WTC11 (cell line): ENCODE measurements around the gene FBXL14. TPM values are rescaled to one million over a fixed set of nuclear protein-coding genes. Genes with fewer than 3 reads are reported as not detected.

Experiments
- ATAC-seq: fragments of 200-7000 bp; cut with Tn5 transposase; 2 replicates; pipeline ENCODE4 v1.10.0; 2021; ENCODE audit warnings: mild to moderate bottlenecking, moderate library complexity
- CTCF ChIA-PET: fragments of 300-600 bp; sonication (Branson Sonifier 250); formaldehyde crosslinking; loops from one replicate; lab custom pipeline; 2021; ENCODE audit warnings: antibody characterized with exemption; lab: Charles Lee
- POLR2A ChIA-PET: fragments of 350-600 bp; sonication (Branson Sonifier 250); formaldehyde crosslinking; loops from one replicate; lab custom pipeline; 2021; ENCODE audit warnings: antibody characterized with exemption; lab: Charles Lee
- DNase-seq: peaks from one replicate; pipeline ENCODE4 v3.0.0; 2021; ENCODE audit warnings: low spot score
- H3K27ac Mint-ChIP-seq: 2 replicates; pipeline ENCODE4 v1.8.0; 2021; ENCODE audit warnings: mixed read lengths
- H3K27me3 Mint-ChIP-seq: 2 replicates; pipeline ENCODE4 v1.8.0; 2021; ENCODE audit warnings: low read depth, mild to moderate bottlenecking, moderate library complexity, mixed read lengths
- H3K36me3 Mint-ChIP-seq: 2 replicates; pipeline ENCODE4 v1.8.0; 2021; ENCODE audit warnings: mixed read lengths
- H3K4me1 Mint-ChIP-seq: 2 replicates; pipeline ENCODE4 v1.8.0; 2022; ENCODE audit warnings: mixed read lengths
- H3K4me3 Mint-ChIP-seq: 2 replicates; pipeline ENCODE4 v1.8.0; 2021; ENCODE audit warnings: mild to moderate bottlenecking, moderate library complexity, mixed read lengths
- H3K9me3 Mint-ChIP-seq: 2 replicates; pipeline ENCODE4 v1.8.0; 2021; ENCODE audit warnings: mixed read lengths
- ATF1 ChIP-seq: sonication (generic); formaldehyde crosslinking; IDR thresholded peaks from 2 replicates; pipeline ENCODE4 v1.8.1; 2023; ENCODE audit warnings: mild to moderate bottlenecking, moderate library complexity, missing genetic modification reagents
- E2F1 ChIP-seq: sonication (generic); formaldehyde crosslinking; IDR thresholded peaks from 2 replicates; pipeline ENCODE4 v1.8.0; 2022; ENCODE audit warnings: mild to moderate bottlenecking, missing genetic modification reagents
- ESRRA ChIP-seq: sonication (generic); formaldehyde crosslinking; IDR thresholded peaks from 2 replicates; pipeline ENCODE4 v1.8.1; 2022; ENCODE audit warnings: mild to moderate bottlenecking, missing genetic modification reagents, borderline replicate concordance
- ETV6 ChIP-seq: sonication (generic); formaldehyde crosslinking; IDR thresholded peaks from 2 replicates; pipeline ENCODE4 v1.8.1; 2022; ENCODE audit warnings: mild to moderate bottlenecking, missing genetic modification reagents
- HMGXB4 ChIP-seq: sonication (generic); formaldehyde crosslinking; IDR thresholded peaks from 2 replicates; pipeline ENCODE4 v1.8.1; 2023; ENCODE audit warnings: mild to moderate bottlenecking, moderate library complexity, missing genetic modification reagents
- NR1H2 ChIP-seq: sonication (generic); formaldehyde crosslinking; IDR thresholded peaks from 2 replicates; pipeline ENCODE4 v1.9.0; 2021; ENCODE audit warnings: mild to moderate bottlenecking, moderate library complexity, missing genetic modification reagents
- NR2C2 ChIP-seq: sonication (generic); formaldehyde crosslinking; IDR thresholded peaks from 2 replicates; pipeline ENCODE4 v1.8.0; 2022; ENCODE audit warnings: mild to moderate bottlenecking, missing genetic modification reagents
- PREB ChIP-seq: sonication (generic); formaldehyde crosslinking; IDR thresholded peaks from 2 replicates; pipeline ENCODE4 v1.8.1; 2022; ENCODE audit warnings: mild to moderate bottlenecking, missing genetic modification reagents, moderate library complexity, borderline replicate concordance
- TEAD4 ChIP-seq: sonication (generic); formaldehyde crosslinking; IDR thresholded peaks from 2 replicates; pipeline ENCODE4 v1.8.0; 2022; ENCODE audit warnings: mild to moderate bottlenecking, missing genetic modification reagents
- ZNF232 ChIP-seq: sonication (generic); formaldehyde crosslinking; IDR thresholded peaks from 2 replicates; pipeline ENCODE4 v1.8.0; 2022; ENCODE audit warnings: mild to moderate bottlenecking, missing genetic modification reagents
- ZNF281 ChIP-seq: sonication (generic); formaldehyde crosslinking; IDR thresholded peaks from 2 replicates; pipeline ENCODE4 v1.8.0; 2023; ENCODE audit warnings: mild to moderate bottlenecking, missing genetic modification reagents
- ZNF416 ChIP-seq: fragments of 250-450 bp; sonication (Bioruptor Pico); IDR thresholded peaks from 2 replicates; pipeline ENCODE4 v1.9.0; 2021; ENCODE audit warnings: mild to moderate bottlenecking, inconsistent platforms
- total RNA-seq: library from RNA; stranded (reverse); gene quantifications from 3 replicates; pipeline ENCODE4 v1.2.3, GENCODE V29; 2021
- TF ChIP-seq, protein P1 (sequence below): fragments of 250-450 bp; sonication (Bioruptor Pico); IDR thresholded peaks from 2 replicates; pipeline ENCODE4 v1.9.0; 2021; ENCODE audit warnings: mild to moderate bottlenecking
- TF ChIP-seq, protein P2 (sequence below): sonication (generic); formaldehyde crosslinking; IDR thresholded peaks from 2 replicates; pipeline ENCODE4 v1.8.1; 2023; ENCODE audit warnings: mild to moderate bottlenecking, missing genetic modification reagents
- TF ChIP-seq, protein P3 (sequence below): sonication (generic); formaldehyde crosslinking; IDR thresholded peaks from 2 replicates; pipeline ENCODE4 v1.8.0; 2023; ENCODE audit warnings: missing genetic modification reagents, mild to moderate bottlenecking, borderline replicate concordance

FBXL14 gene
- total RNA-seq, 1 experiment from 2014 or later, result 12.0 TPM

DNA sequence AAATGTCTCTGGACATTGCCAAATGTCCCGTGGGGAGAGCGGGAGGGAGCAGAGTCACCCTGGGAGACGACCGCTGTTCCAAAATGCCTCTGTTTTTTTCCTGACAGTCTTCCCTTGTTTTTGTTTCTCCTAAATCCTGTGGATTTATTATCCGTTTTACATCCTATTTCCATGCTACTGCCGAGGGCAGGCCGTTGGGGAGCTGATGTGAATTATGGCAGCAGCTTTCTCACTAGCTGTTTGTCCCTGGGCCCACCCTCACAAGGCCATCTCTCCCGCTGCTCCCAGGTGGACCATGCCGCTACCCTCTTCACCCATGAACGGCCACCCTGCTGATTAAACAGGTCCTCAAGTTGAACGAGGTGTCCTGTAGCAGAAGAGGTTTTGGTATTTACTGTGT is 55.2 kb downstream of the FBXL14 start:
- POLR2A ChIA-PET, result no interaction called here
- H3K4me1 Mint-ChIP-seq, result no peaks in the 10 kb centered on the region
- TF ChIP-seq TEAD4 (CRISPR knock-in tag), result no peak
- TF ChIP-seq ATF1 (CRISPR knock-in tag), result no peak
- no peak for TF ChIP-seq ETV6 (CRISPR knock-in tag)
- TF ChIP-seq, protein P1, sequence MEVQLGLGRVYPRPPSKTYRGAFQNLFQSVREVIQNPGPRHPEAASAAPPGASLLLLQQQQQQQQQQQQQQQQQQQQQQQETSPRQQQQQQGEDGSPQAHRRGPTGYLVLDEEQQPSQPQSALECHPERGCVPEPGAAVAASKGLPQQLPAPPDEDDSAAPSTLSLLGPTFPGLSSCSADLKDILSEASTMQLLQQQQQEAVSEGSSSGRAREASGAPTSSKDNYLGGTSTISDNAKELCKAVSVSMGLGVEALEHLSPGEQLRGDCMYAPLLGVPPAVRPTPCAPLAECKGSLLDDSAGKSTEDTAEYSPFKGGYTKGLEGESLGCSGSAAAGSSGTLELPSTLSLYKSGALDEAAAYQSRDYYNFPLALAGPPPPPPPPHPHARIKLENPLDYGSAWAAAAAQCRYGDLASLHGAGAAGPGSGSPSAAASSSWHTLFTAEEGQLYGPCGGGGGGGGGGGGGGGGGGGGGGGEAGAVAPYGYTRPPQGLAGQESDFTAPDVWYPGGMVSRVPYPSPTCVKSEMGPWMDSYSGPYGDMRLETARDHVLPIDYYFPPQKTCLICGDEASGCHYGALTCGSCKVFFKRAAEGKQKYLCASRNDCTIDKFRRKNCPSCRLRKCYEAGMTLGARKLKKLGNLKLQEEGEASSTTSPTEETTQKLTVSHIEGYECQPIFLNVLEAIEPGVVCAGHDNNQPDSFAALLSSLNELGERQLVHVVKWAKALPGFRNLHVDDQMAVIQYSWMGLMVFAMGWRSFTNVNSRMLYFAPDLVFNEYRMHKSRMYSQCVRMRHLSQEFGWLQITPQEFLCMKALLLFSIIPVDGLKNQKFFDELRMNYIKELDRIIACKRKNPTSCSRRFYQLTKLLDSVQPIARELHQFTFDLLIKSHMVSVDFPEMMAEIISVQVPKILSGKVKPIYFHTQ (CRISPR knock-in tag), result no peak
- no peak for TF ChIP-seq ESRRA (CRISPR knock-in tag)
- no peak for TF ChIP-seq ZNF281 (CRISPR knock-in tag)
- TF ChIP-seq, protein P2, sequence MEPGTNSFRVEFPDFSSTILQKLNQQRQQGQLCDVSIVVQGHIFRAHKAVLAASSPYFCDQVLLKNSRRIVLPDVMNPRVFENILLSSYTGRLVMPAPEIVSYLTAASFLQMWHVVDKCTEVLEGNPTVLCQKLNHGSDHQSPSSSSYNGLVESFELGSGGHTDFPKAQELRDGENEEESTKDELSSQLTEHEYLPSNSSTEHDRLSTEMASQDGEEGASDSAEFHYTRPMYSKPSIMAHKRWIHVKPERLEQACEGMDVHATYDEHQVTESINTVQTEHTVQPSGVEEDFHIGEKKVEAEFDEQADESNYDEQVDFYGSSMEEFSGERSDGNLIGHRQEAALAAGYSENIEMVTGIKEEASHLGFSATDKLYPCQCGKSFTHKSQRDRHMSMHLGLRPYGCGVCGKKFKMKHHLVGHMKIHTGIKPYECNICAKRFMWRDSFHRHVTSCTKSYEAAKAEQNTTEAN (CRISPR knock-in tag), result no peak
- no peak for TF ChIP-seq HMGXB4 (CRISPR knock-in tag)
- TF ChIP-seq NR1H2 (CRISPR knock-in tag), result no peak
- no peak for TF ChIP-seq ZNF416 (CRISPR knock-in tag)
- no peak for TF ChIP-seq E2F1
- TF ChIP-seq NR2C2 (CRISPR knock-in tag), result no peak
- no peak for TF ChIP-seq ZNF232 (CRISPR knock-in tag)
- no peak for TF ChIP-seq PREB (CRISPR knock-in tag)
- TF ChIP-seq, protein P3, sequence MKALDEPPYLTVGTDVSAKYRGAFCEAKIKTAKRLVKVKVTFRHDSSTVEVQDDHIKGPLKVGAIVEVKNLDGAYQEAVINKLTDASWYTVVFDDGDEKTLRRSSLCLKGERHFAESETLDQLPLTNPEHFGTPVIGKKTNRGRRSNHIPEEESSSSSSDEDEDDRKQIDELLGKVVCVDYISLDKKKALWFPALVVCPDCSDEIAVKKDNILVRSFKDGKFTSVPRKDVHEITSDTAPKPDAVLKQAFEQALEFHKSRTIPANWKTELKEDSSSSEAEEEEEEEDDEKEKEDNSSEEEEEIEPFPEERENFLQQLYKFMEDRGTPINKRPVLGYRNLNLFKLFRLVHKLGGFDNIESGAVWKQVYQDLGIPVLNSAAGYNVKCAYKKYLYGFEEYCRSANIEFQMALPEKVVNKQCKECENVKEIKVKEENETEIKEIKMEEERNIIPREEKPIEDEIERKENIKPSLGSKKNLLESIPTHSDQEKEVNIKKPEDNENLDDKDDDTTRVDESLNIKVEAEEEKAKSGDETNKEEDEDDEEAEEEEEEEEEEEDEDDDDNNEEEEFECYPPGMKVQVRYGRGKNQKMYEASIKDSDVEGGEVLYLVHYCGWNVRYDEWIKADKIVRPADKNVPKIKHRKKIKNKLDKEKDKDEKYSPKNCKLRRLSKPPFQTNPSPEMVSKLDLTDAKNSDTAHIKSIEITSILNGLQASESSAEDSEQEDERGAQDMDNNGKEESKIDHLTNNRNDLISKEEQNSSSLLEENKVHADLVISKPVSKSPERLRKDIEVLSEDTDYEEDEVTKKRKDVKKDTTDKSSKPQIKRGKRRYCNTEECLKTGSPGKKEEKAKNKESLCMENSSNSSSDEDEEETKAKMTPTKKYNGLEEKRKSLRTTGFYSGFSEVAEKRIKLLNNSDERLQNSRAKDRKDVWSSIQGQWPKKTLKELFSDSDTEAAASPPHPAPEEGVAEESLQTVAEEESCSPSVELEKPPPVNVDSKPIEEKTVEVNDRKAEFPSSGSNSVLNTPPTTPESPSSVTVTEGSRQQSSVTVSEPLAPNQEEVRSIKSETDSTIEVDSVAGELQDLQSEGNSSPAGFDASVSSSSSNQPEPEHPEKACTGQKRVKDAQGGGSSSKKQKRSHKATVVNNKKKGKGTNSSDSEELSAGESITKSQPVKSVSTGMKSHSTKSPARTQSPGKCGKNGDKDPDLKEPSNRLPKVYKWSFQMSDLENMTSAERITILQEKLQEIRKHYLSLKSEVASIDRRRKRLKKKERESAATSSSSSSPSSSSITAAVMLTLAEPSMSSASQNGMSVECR (CRISPR knock-in tag), result no peak
- H3K36me3 Mint-ChIP-seq, result peaks cover 5% of the 10 kb centered on the region; the same call in 1 of the 2 replicates
- no peak for DNase-seq
- H3K27ac Mint-ChIP-seq, result no peak overlapping the region
- H3K4me3 Mint-ChIP-seq, result no peak overlapping the region
- H3K27me3 Mint-ChIP-seq, result peaks cover 26% of the 10 kb centered on the region
- H3K9me3 Mint-ChIP-seq, result peaks cover 10% of the 10 kb centered on the region
- ATAC-seq, result no peak
- CTCF ChIA-PET, result no interaction called here
